HepG2 (cell line): ENCODE measurements around the gene FCER1G. TPM values are rescaled to one million over a fixed set of nuclear protein-coding genes. Genes with fewer than 3 reads are reported as not detected.

Experiments
- AKNA ChIP-seq: sonication (generic); formaldehyde crosslinking; IDR thresholded peaks from 2 replicates; pipeline ENCODE4 v1.4.0; 2020; ENCODE audit warnings: missing genetic modification reagents, borderline replicate concordance
- FOXK1 ChIP-seq: sonication (generic); formaldehyde crosslinking; IDR thresholded peaks from 2 replicates; pipeline ENCODE4 v1.4.0; 2020; ENCODE audit warnings: low read depth, missing genetic modification reagents, borderline replicate concordance
- HNF4G ChIP-seq, 2 experiments: sonication (generic) in 1 of 2; formaldehyde crosslinking in 1 of 2; IDR thresholded peaks; 2 replicates each; pipeline versions ENCODE4 v1.4.0 to v1.6.1; 2011 to 2020; ENCODE audit warnings: borderline replicate concordance in 2 of 2, low read depth in 2 of 2, mild to moderate bottlenecking in 2 of 2, low read length in 1 of 2, missing genetic modification reagents in 1 of 2, moderate library complexity in 1 of 2
- HOXA3 ChIP-seq: sonication (generic); formaldehyde crosslinking; IDR thresholded peaks from 2 replicates; pipeline ENCODE4 v1.5.0; 2020; ENCODE audit warnings: missing genetic modification reagents
- KMT2B ChIP-seq: IDR thresholded peaks from 2 replicates; pipeline ENCODE4 v1.6.1; 2016; ENCODE audit warnings: missing genetic modification reagents, missing compliant biosample characterization
- MED8 ChIP-seq: sonication (generic); formaldehyde crosslinking; IDR thresholded peaks from 2 replicates; pipeline ENCODE4 v1.8.1; 2023; ENCODE audit warnings: mild to moderate bottlenecking, missing genetic modification reagents; ENCODE audit not compliant: insufficient replicate concordance
- NR2C2 ChIP-seq: sonication (generic); formaldehyde crosslinking; IDR thresholded peaks from 2 replicates; pipeline ENCODE4 v1.4.0; 2020; ENCODE audit warnings: missing genetic modification reagents, mild to moderate bottlenecking, moderate library complexity, borderline replicate concordance
- PAF1 ChIP-seq: IDR thresholded peaks from 2 replicates; pipeline ENCODE4 v1.6.1; 2016; ENCODE audit warnings: missing genetic modification reagents, missing compliant biosample characterization
- POLR2A ChIP-seq, 2 experiments: IDR thresholded peaks; 2 replicates each; pipeline ENCODE4 v1.6.1; 2011; ENCODE audit warnings: low read depth in 2 of 2, low read length in 2 of 2, mild to moderate bottlenecking in 1 of 2, moderate library complexity in 1 of 2; ENCODE audit not compliant: insufficient read depth in 1 of 2
- RBFOX2 ChIP-seq: fragments of 200-400 bp; formaldehyde crosslinking; IDR thresholded peaks from 2 replicates; pipeline ENCODE4 v1.6.1; 2017; ENCODE audit warnings: low read depth, mild to moderate bottlenecking, low read length
- SNRNP70 ChIP-seq: fragments of 200-400 bp; formaldehyde crosslinking; IDR thresholded peaks from 2 replicates; pipeline ENCODE4 v1.6.1; 2017; ENCODE audit warnings: mild to moderate bottlenecking, low read depth, low read length, moderate library complexity
- TAF15 ChIP-seq: fragments of 200-400 bp; formaldehyde crosslinking; IDR thresholded peaks from one replicate; pipeline ENCODE4 v1.6.1; 2018; ENCODE audit warnings: mild to moderate bottlenecking, low read depth, low read length; ENCODE audit not compliant: poor library complexity, severe bottlenecking
- TFDP1 ChIP-seq: IDR thresholded peaks from 2 replicates; pipeline ENCODE4 v1.6.1; 2016; ENCODE audit warnings: missing compliant biosample characterization, missing genetic modification reagents, borderline replicate concordance
- TMF1 ChIP-seq: sonication (generic); formaldehyde crosslinking; IDR thresholded peaks from 2 replicates; pipeline ENCODE4 v1.8.1; 2022; ENCODE audit warnings: low read depth, missing genetic modification reagents
- YEATS4 ChIP-seq: sonication (generic); formaldehyde crosslinking; IDR thresholded peaks from 2 replicates; pipeline ENCODE4 v1.4.0; 2020; ENCODE audit warnings: missing genetic modification reagents, borderline replicate concordance
- ZBTB42 ChIP-seq: sonication (generic); formaldehyde crosslinking; IDR thresholded peaks from 2 replicates; pipeline ENCODE4 v1.5.0; 2020; ENCODE audit warnings: mild to moderate bottlenecking, missing genetic modification reagents
- ZNF564 ChIP-seq: sonication (generic); formaldehyde crosslinking; IDR thresholded peaks from 2 replicates; pipeline ENCODE4 v1.8.1; 2023; ENCODE audit warnings: mild to moderate bottlenecking, missing genetic modification reagents
- ZNF615 ChIP-seq: sonication (generic); formaldehyde crosslinking; IDR thresholded peaks from 2 replicates; pipeline ENCODE4 v1.5.0; 2020; ENCODE audit warnings: mild to moderate bottlenecking, missing genetic modification reagents, borderline replicate concordance
- ZNF629 ChIP-seq: sonication (generic); formaldehyde crosslinking; conservative IDR thresholded peaks from 2 replicates; pipeline ENCODE4 v1.5.0; 2020; ENCODE audit warnings: missing genetic modification reagents
- ZNF800 ChIP-seq: sonication (generic); formaldehyde crosslinking; IDR thresholded peaks from 2 replicates; pipeline ENCODE4 v1.4.0; 2020; ENCODE audit warnings: missing genetic modification reagents
- polyA plus RNA-seq, 8 experiments: library from polyadenylated mRNA; depleted of rRNA in 3 of 8; stranded (reverse) in 7 of 8; unstranded in 1 of 8; fragments of >200 nt; fragmentation: Illumina TruSeq in 4 of 8; extraction: Trizol in 4 of 8; gene quantifications; 2 replicates each; pipeline versions ENCODE4 v1.2.1 to v1.2.3, GENCODE V29; 2011 to 2016; ENCODE audit warnings: low read depth in 4 of 8, missing spikeins in 1 of 8, mixed read lengths in 1 of 8; ENCODE audit not compliant: insufficient read depth in 1 of 8
- total RNA-seq, 5 experiments: library from RNA; depleted of rRNA; stranded (reverse); fragments of >200 nt; fragmentation: Illumina TruSeq; extraction: Trizol; gene quantifications; 2 replicates each; pipeline ENCODE4 v1.2.3, GENCODE V29; 2016; ENCODE audit warnings: low read depth in 1 of 5

Gene FCER1G
- total and polyA plus RNA-seq, 2 of the 13 experiments (the other 11 are each of a cell fraction or from before 2014, with no cell fraction given): 1.3 to 6.4 TPM

GRCh38 chr1:161222175-161223019 lies 7.3 kb downstream of the FCER1G start (continued):
- 0 out of 2 replicates have a peak, but pooled peaks have one; percentile 34 for TF ChIP-seq ZNF800 (CRISPR knock-in tag)
- peak; percentile 44 for TF ChIP-seq MED8 (CRISPR knock-in tag)
- TF ChIP-seq RBFOX2: peak; percentile 31
- 0 out of 2 replicates have a peak, but pooled peaks have one; percentile 17 for TF ChIP-seq ZBTB42
- 0 out of 2 replicates have a peak, but pooled peaks have one; percentile 51 for TF ChIP-seq ZNF564 (CRISPR knock-in tag)
- TF ChIP-seq TAF15: no peak
- TF ChIP-seq PAF1 (CRISPR knock-in tag): peak; percentile 33
- TF ChIP-seq AKNA (CRISPR knock-in tag): no peak; the same call in 1 of the 2 replicates
- 0 out of 2 replicates have a peak, but pooled peaks have one; percentile 5 for TF ChIP-seq NR2C2 (CRISPR knock-in tag)
- TF ChIP-seq TFDP1 (CRISPR knock-in tag): no peak
- 0 out of 2 replicates have a peak, but pooled peaks have one; percentile 5 for TF ChIP-seq SNRNP70
- TF ChIP-seq KMT2B: 0 out of 2 replicates have a peak, but pooled peaks have one; percentile 47
- no peak for TF ChIP-seq ZNF629
- TF ChIP-seq HOXA3 (CRISPR knock-in tag): peak; percentile 5; the same call in 1 of the 2 replicates
- peak; percentile 40 for TF ChIP-seq YEATS4 (CRISPR knock-in tag)
- 0 out of 2 replicates have a peak, but pooled peaks have one; percentile 8 for TF ChIP-seq ZNF615 (CRISPR knock-in tag)
- peak; percentile 45 to 49; a peak in 3 of 4 replicates for TF ChIP-seq POLR2A (IDR thresholded peaks at IDR 0.05; ENCODE audit: insufficient read depth in 1 of 2, low read depth in 2 of 2, low read length in 2 of 2)
- no peak for TF ChIP-seq HNF4G (IDR thresholded peaks at IDR 0.05; ENCODE audit: borderline replicate concordance, low read depth, low read length)
- TF ChIP-seq HNF4G (CRISPR knock-in tag; IDR thresholded peaks at IDR 0.05; ENCODE audit: borderline replicate concordance, low read depth): no peak
- TF ChIP-seq TMF1 (CRISPR knock-in tag): no peak
- 0 out of 2 replicates have a peak, but pooled peaks have one; percentile 5 for TF ChIP-seq FOXK1
